H9 (cell line): ENCODE results near the gene CELF4. TPM values are rescaled to one million over a fixed set of nuclear protein-coding genes. Genes with fewer than 3 reads are reported as not detected.

Source experiments
- DNase-seq: peaks from one replicate; pipeline ENCODE4 v3.0.0-alpha.2; 2017
- H2AFZ ChIP-seq: one replicate; pipeline ENCODE4 v1.6.1; 2013; ENCODE audit warnings: mild to moderate bottlenecking, low read length, control low read depth, moderate library complexity
- H2AK5ac ChIP-seq: 2 replicates; pipeline ENCODE4 v1.6.1; 2013; ENCODE audit warnings: low read length, control low read depth, mixed read lengths; ENCODE audit not compliant: insufficient read length
- H2BK120ac ChIP-seq: one replicate; pipeline ENCODE4 v1.6.1; 2013; ENCODE audit warnings: low read depth, mild to moderate bottlenecking, low read length, control low read depth, inconsistent platforms; ENCODE audit not compliant: poor library complexity, severe bottlenecking
- H2BK12ac ChIP-seq: 2 replicates; pipeline ENCODE4 v1.6.1; 2013; ENCODE audit warnings: low read length, control low read depth, mixed read lengths, low read depth; ENCODE audit not compliant: insufficient read length
- H2BK15ac ChIP-seq: 2 replicates; pipeline ENCODE4 v1.6.1; 2013; ENCODE audit warnings: low read depth, low read length, control low read depth
- H2BK20ac ChIP-seq: one replicate; pipeline ENCODE4 v1.6.1; 2013; ENCODE audit warnings: low read depth, mild to moderate bottlenecking, low read length, control low read depth, inconsistent platforms; ENCODE audit not compliant: poor library complexity, severe bottlenecking
- H2BK5ac ChIP-seq: 2 replicates; pipeline ENCODE4 v1.6.1; 2013; ENCODE audit warnings: low read length, control low read depth, mixed read lengths; ENCODE audit not compliant: insufficient read length
- H3K14ac ChIP-seq: 2 replicates; pipeline ENCODE4 v1.6.1; 2013; ENCODE audit warnings: low read length, control low read depth; ENCODE audit not compliant: insufficient read depth
- H3K18ac ChIP-seq: 2 replicates; pipeline ENCODE4 v1.6.1; 2013; ENCODE audit warnings: low read depth, mild to moderate bottlenecking, mixed read lengths, low read length, control low read depth; ENCODE audit not compliant: insufficient read length
- H3K23ac ChIP-seq: 2 replicates; pipeline ENCODE4 v1.6.1; 2013; ENCODE audit warnings: low read length, control low read depth, mixed read lengths, low read depth; ENCODE audit not compliant: insufficient read length
- H3K23me2 ChIP-seq: 2 replicates; pipeline ENCODE4 v1.6.1; 2013; ENCODE audit warnings: low read depth, mild to moderate bottlenecking, mixed read lengths, low read length, control low read depth; ENCODE audit not compliant: insufficient read length, poor library complexity, severe bottlenecking
- H3K27ac ChIP-seq: 2 replicates; pipeline ENCODE4 v1.5.1; 2013; ENCODE audit warnings: low read length, control low read depth, mixed read lengths, low read depth; ENCODE audit not compliant: insufficient read length
- H3K27me3 ChIP-seq: 2 replicates; pipeline ENCODE4 v1.6.1; 2013; ENCODE audit warnings: low read length, control low read depth, inconsistent platforms; ENCODE audit not compliant: insufficient read depth
- H3K4ac ChIP-seq: 2 replicates; pipeline ENCODE4 v1.6.1; 2013; ENCODE audit warnings: low read depth, mild to moderate bottlenecking, control low read depth, inconsistent platforms, low read length, moderate library complexity
- H3K4me1 ChIP-seq: 2 replicates; pipeline ENCODE4 v1.6.1; 2013; ENCODE audit warnings: low read length, control low read depth, inconsistent platforms; ENCODE audit not compliant: insufficient read depth
- H3K4me2 ChIP-seq: 2 replicates; pipeline ENCODE4 v1.6.1; 2013; ENCODE audit warnings: low read length, control low read depth, mixed read lengths; ENCODE audit not compliant: insufficient read length, insufficient read depth
- H3K56ac ChIP-seq: 2 replicates; pipeline ENCODE4 v1.6.1; 2013; ENCODE audit warnings: low read depth, mild to moderate bottlenecking, mixed read lengths, low read length, control low read depth; ENCODE audit not compliant: insufficient read length
- H3K79me1 ChIP-seq: 2 replicates; pipeline ENCODE4 v1.6.1; 2013; ENCODE audit warnings: low read depth, mild to moderate bottlenecking, moderate library complexity, low read length, control low read depth, inconsistent platforms; ENCODE audit not compliant: insufficient read depth, poor library complexity, severe bottlenecking
- H3K79me2 ChIP-seq: 2 replicates; pipeline ENCODE4 v1.6.1; 2013; ENCODE audit warnings: low read length, control low read depth, inconsistent platforms; ENCODE audit not compliant: insufficient read depth
- H3K9ac ChIP-seq: 2 replicates; pipeline ENCODE4 v1.6.1; 2013; ENCODE audit warnings: low read length, control low read depth, mixed read lengths; ENCODE audit not compliant: insufficient read length; ENCODE audit errors: extremely low read depth
- H3K9me3 ChIP-seq: one replicate; pipeline ENCODE4 v1.6.1; 2013; ENCODE audit warnings: low read depth, low read length, inconsistent platforms; ENCODE audit not compliant: control insufficient read depth
- H3T11ph ChIP-seq: one replicate; pipeline ENCODE4 v1.6.1; 2013; ENCODE audit warnings: mild to moderate bottlenecking, low read length, control low read depth, inconsistent platforms
- H4K20me1 ChIP-seq: one replicate; pipeline ENCODE4 v1.6.1; 2013; ENCODE audit not compliant: control insufficient read depth, insufficient read length, insufficient read depth
- H4K5ac ChIP-seq: 2 replicates; pipeline ENCODE4 v1.6.1; 2013; ENCODE audit warnings: low read depth, mild to moderate bottlenecking, mixed read lengths, low read length, control low read depth; ENCODE audit not compliant: insufficient read length
- H4K8ac ChIP-seq: replicated peaks from 2 replicates; pipeline ENCODE4 v1.6.1; 2013; ENCODE audit warnings: low read length, control low read depth, mixed read lengths, low read depth; ENCODE audit not compliant: insufficient read length
- H4K91ac ChIP-seq: 2 replicates; pipeline ENCODE4 v1.6.1; 2013; ENCODE audit warnings: low read depth, mild to moderate bottlenecking, moderate library complexity, mixed read lengths, low read length, control low read depth; ENCODE audit not compliant: insufficient read length
- H3K27ac Mint-ChIP-seq, 3 experiments: 2 replicates in 2 of 3; 3 replicates in 1 of 3; pipeline ENCODE4 v1.8.0; 2020 to 2021; ENCODE audit warnings: mixed read lengths in 3 of 3, mild to moderate bottlenecking in 1 of 3, moderate library complexity in 1 of 3
- H3K27me3 Mint-ChIP-seq: 2 replicates; pipeline ENCODE4 v1.8.0; 2021; ENCODE audit warnings: low read depth, mild to moderate bottlenecking, moderate library complexity, mixed read lengths
- H3K36me3 Mint-ChIP-seq, 3 experiments: 2 replicates in 2 of 3; 3 replicates in 1 of 3; pipeline ENCODE4 v1.8.0; 2020 to 2021; ENCODE audit warnings: low read depth in 3 of 3, mixed read lengths in 3 of 3; ENCODE audit not compliant: insufficient read depth in 1 of 3
- H3K4me1 Mint-ChIP-seq, 2 experiments: 2 replicates each; pipeline ENCODE4 v1.8.0; 2020; ENCODE audit warnings: mixed read lengths in 2 of 2
- H3K4me3 Mint-ChIP-seq, 2 experiments: 2 replicates in 1 of 2; 3 replicates in 1 of 2; pipeline ENCODE4 v1.8.0; 2020 to 2021; ENCODE audit warnings: mild to moderate bottlenecking in 2 of 2, mixed read lengths in 2 of 2, moderate library complexity in 1 of 2
- H3K9me3 Mint-ChIP-seq, 2 experiments: 2 replicates in 1 of 2; 3 replicates in 1 of 2; pipeline ENCODE4 v1.8.0; 2020; ENCODE audit warnings: mild to moderate bottlenecking in 2 of 2, mixed read lengths in 2 of 2, moderate library complexity in 1 of 2
- WGBS: extraction: QIAGEN DNeasy Blood & Tissue Kit; methylation state at CpG from one replicate; pipeline ENCODE4 v1.1.7; 2013; ENCODE audit warnings: missing lambda C conversion rate, low lambda C conversion rate, mixed read lengths; ENCODE audit not compliant: insufficient read length; ENCODE audit errors: extremely low coverage; 5-methylcytosine and 5-hydroxymethylcytosine counted together
- total RNA-seq: library from RNA; stranded (reverse); gene quantifications from 2 replicates; pipeline ENCODE4 v1.2.1, GENCODE V29; 2021
- TF ChIP-seq, protein P1 (sequence below): fragments of 200-600 bp; sonication (generic); conservative IDR thresholded peaks from 3 replicates; pipeline ENCODE4 v1.8.0; 2021; ENCODE audit warnings: antibody characterized with exemption, mild to moderate bottlenecking

Gene CELF4
- total RNA-seq, 1 experiment from 2014 or later = 1.1 TPM

DNA sequence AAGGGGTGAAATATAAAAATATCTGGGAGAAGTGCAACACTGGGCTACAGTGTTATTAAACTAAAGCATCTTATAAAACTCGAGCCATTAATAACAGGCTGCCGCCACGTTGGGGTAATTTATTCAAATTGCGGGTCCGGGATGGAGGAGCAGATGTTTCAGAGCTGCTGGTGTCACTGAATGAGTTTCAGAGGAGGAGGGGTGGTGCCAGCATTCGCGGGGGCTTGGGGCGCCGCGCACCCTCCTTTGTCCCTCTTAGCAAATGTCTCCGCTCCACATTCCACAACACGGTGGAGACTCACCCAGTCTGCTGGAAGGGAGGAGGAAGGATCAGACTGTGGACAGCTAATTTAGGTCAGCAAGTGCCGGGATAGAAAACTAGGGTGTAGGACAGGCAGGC, 260.5 kb downstream of the CELF4 start:
- no peak overlapping the region for H3T11ph ChIP-seq
- H4K91ac ChIP-seq = no peak overlapping the region
- no peak overlapping the region for H2BK15ac ChIP-seq
- H3K4ac ChIP-seq = no peak overlapping the region
- H3K27ac ChIP-seq = no peak overlapping the region
- H2BK120ac ChIP-seq = no peak overlapping the region
- peak overlapping the region in 2 of 3 experiments; percentile 52 to 64; a peak in 2 of 7 replicates for H3K27ac Mint-ChIP-seq
- H2BK5ac ChIP-seq = no peak overlapping the region
- no peaks in the 10 kb centered on the region for H3K9me3 Mint-ChIP-seq
- WGBS = no CpG with 5 or more reads among the region's 13 CpGs
- H3K79me1 ChIP-seq = no peaks in the 10 kb centered on the region
- no peak overlapping the region for H3K4me2 ChIP-seq
- H2BK20ac ChIP-seq = no peak overlapping the region
- no peak overlapping the region for H3K9ac ChIP-seq
- no peak overlapping the region for H4K8ac ChIP-seq
- H2BK12ac ChIP-seq = no peak overlapping the region
- no peaks in the 10 kb centered on the region for H3K36me3 Mint-ChIP-seq
- peaks cover 11% of the 10 kb centered on the region; the same call in 1 of the 2 replicates for H3K27me3 Mint-ChIP-seq
- no peak overlapping the region for H3K23ac ChIP-seq
- no peak overlapping the region for H3K14ac ChIP-seq
- peaks cover 12 to 19% of the 10 kb centered on the region in 2 experiments for H3K4me1 Mint-ChIP-seq
- H3K4me1 ChIP-seq = no peaks in the 10 kb centered on the region
- no peaks in the 10 kb centered on the region for H3K9me3 ChIP-seq
- TF ChIP-seq, protein P1, sequence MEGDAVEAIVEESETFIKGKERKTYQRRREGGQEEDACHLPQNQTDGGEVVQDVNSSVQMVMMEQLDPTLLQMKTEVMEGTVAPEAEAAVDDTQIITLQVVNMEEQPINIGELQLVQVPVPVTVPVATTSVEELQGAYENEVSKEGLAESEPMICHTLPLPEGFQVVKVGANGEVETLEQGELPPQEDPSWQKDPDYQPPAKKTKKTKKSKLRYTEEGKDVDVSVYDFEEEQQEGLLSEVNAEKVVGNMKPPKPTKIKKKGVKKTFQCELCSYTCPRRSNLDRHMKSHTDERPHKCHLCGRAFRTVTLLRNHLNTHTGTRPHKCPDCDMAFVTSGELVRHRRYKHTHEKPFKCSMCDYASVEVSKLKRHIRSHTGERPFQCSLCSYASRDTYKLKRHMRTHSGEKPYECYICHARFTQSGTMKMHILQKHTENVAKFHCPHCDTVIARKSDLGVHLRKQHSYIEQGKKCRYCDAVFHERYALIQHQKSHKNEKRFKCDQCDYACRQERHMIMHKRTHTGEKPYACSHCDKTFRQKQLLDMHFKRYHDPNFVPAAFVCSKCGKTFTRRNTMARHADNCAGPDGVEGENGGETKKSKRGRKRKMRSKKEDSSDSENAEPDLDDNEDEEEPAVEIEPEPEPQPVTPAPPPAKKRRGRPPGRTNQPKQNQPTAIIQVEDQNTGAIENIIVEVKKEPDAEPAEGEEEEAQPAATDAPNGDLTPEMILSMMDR = no peak
- H2AK5ac ChIP-seq = no peak overlapping the region
- no peaks in the 10 kb centered on the region for H3K27me3 ChIP-seq
- H3K4me3 Mint-ChIP-seq = no peak overlapping the region
- H4K20me1 ChIP-seq = no peaks in the 10 kb centered on the region
- no peak for DNase-seq
- no peak overlapping the region for H2AFZ ChIP-seq
- no peaks in the 10 kb centered on the region for H3K79me2 ChIP-seq
- H4K5ac ChIP-seq = no peak overlapping the region
- H3K18ac ChIP-seq = no peak overlapping the region
- no peaks in the 10 kb centered on the region for H3K23me2 ChIP-seq
- no peak overlapping the region for H3K56ac ChIP-seq
